HCT116 (cell line): ENCODE results near the gene SMIM20.

Experiments
- CTCF ChIP-seq, 3 experiments: fragments of 200-600 bp in 1 of 3; sonication (generic) in 1 of 3; IDR thresholded peaks in 2 of 3; conservative IDR thresholded peaks in 1 of 3; 2 replicates each; pipeline ENCODE4 v1.5.1; 2012 to 2017; ENCODE audit warnings: low read depth in 2 of 3, low read length in 2 of 3, antibody characterized with exemption in 1 of 3, borderline replicate concordance in 1 of 3, control low read depth in 1 of 3, mild to moderate bottlenecking in 1 of 3, mixed read lengths in 1 of 3, mixed run types in 1 of 3, moderate library complexity in 1 of 3; ENCODE audit not compliant: insufficient read depth in 1 of 3
- EGR1 ChIP-seq: IDR thresholded peaks from 2 replicates; pipeline ENCODE4 v1.6.1; 2012; ENCODE audit warnings: low read depth
- EZH2 ChIP-seq: fragments of 200-600 bp; sonication (generic); IDR thresholded peaks from 2 replicates; pipeline ENCODE4 v1.6.1; 2017; ENCODE audit warnings: antibody characterized with exemption, mixed run types
- EZH2phosphoT487 ChIP-seq: fragments of 200-600 bp; IDR thresholded peaks from 2 replicates; pipeline ENCODE4 v1.6.1; 2018; ENCODE audit warnings: antibody characterized with exemption, borderline replicate concordance
- JUND ChIP-seq: IDR thresholded peaks from 2 replicates; pipeline ENCODE4 v1.6.1; 2012
- MAX ChIP-seq: IDR thresholded peaks from 2 replicates; pipeline ENCODE4 v1.6.1; 2012
- POLR2A ChIP-seq: IDR thresholded peaks from 2 replicates; pipeline ENCODE4 v1.7.0; 2011; ENCODE audit warnings: borderline replicate concordance; ENCODE audit not compliant: insufficient read depth, insufficient read length; ENCODE audit errors: extremely low read depth
- POLR2AphosphoS5 ChIP-seq: IDR thresholded peaks from 2 replicates; pipeline ENCODE4 v1.6.1; 2011; ENCODE audit warnings: mild to moderate bottlenecking, low read depth, low read length, moderate library complexity
- RAD21 ChIP-seq: IDR thresholded peaks from 2 replicates; pipeline ENCODE4 v1.6.1; 2012; ENCODE audit warnings: low read depth, mild to moderate bottlenecking
- REST ChIP-seq: IDR thresholded peaks from 2 replicates; pipeline ENCODE4 v1.6.1; 2012; ENCODE audit warnings: low read depth
- SIN3A ChIP-seq: IDR thresholded peaks from 2 replicates; pipeline ENCODE4 v1.6.1; 2012; ENCODE audit warnings: low read depth
- ZBTB33 ChIP-seq: IDR thresholded peaks from 2 replicates; pipeline ENCODE4 v1.6.1; 2011; ENCODE audit warnings: mild to moderate bottlenecking, low read length, moderate library complexity; ENCODE audit not compliant: insufficient replicate concordance; ENCODE audit errors: extremely low read depth
- ZFX ChIP-seq: fragments of 450-650 bp; IDR thresholded peaks from 2 replicates; pipeline ENCODE4 v1.6.1; 2017
- ZNF274 ChIP-seq: fragments of 200-500 bp; sonication (Bioruptor generic); IDR thresholded peaks from 2 replicates; pipeline ENCODE4 v1.6.1; 2014; ENCODE audit warnings: mild to moderate bottlenecking, low read depth, low read length, inconsistent platforms

- TF ChIP-seq ZBTB33, result no peak
- no peak for TF ChIP-seq CTCF (IDR thresholded peaks at IDR 0.05 in 2 of 3, conservative IDR thresholded peaks at IDR 0.05 in 1 of 3; ENCODE audit: borderline replicate concordance in 1 of 3, insufficient read depth in 1 of 3, low read depth in 2 of 3, low read length in 2 of 3)
- no peak for TF ChIP-seq RAD21
- TF ChIP-seq EZH2phosphoT487, result no peak
- TF ChIP-seq POLR2AphosphoS5, result no peak
- TF ChIP-seq POLR2A, result no peak
- no peak for TF ChIP-seq JUND
- TF ChIP-seq EGR1, result no peak
- TF ChIP-seq REST, result no peak
- TF ChIP-seq MAX, result no peak
- no peak for TF ChIP-seq EZH2
- TF ChIP-seq ZFX, result no peak
- TF ChIP-seq SIN3A, result no peak
- TF ChIP-seq ZNF274, result no peak
These were observed 56.2 kb downstream of the SMIM20 start for GRCh38 chr4:25970226-25970675.
